PC-9 (cell line): ENCODE measurements around the gene MGAT5.

Experiments used
- EZH2 ChIP-seq: fragments of 200-600 bp; sonication (generic); IDR thresholded peaks from 2 replicates; pipeline ENCODE4 v1.8.0; 2017; ENCODE audit warnings: antibody characterized with exemption, low read depth
- TF ChIP-seq, protein P1 (sequence below): fragments of 200-600 bp; sonication (generic); conservative IDR thresholded peaks from 2 replicates; pipeline ENCODE4 v1.6.1; 2017; ENCODE audit warnings: mixed run types, antibody characterized with exemption, mild to moderate bottlenecking, moderate library complexity

DNA sequence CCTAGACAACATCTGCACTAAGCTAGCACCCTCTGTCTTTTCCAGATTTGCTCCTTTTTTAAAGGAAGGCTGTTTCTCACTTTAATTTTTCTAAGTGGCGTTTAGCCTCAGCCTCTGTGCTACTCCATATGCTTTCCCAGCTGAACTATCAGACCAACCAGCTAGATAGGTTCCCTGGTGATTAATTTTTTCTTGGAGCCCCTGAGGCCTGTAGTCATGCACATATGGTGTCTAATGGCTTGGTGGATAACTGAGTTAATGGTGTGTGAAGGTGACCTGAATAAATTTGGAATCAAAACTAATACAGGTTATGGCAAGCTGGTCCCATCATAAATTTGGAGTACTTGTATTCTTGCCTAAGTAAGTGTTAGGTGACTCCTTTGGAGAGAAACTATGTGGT is 135.5 kb downstream of the MGAT5 start:
- TF ChIP-seq, protein P1, sequence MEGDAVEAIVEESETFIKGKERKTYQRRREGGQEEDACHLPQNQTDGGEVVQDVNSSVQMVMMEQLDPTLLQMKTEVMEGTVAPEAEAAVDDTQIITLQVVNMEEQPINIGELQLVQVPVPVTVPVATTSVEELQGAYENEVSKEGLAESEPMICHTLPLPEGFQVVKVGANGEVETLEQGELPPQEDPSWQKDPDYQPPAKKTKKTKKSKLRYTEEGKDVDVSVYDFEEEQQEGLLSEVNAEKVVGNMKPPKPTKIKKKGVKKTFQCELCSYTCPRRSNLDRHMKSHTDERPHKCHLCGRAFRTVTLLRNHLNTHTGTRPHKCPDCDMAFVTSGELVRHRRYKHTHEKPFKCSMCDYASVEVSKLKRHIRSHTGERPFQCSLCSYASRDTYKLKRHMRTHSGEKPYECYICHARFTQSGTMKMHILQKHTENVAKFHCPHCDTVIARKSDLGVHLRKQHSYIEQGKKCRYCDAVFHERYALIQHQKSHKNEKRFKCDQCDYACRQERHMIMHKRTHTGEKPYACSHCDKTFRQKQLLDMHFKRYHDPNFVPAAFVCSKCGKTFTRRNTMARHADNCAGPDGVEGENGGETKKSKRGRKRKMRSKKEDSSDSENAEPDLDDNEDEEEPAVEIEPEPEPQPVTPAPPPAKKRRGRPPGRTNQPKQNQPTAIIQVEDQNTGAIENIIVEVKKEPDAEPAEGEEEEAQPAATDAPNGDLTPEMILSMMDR: no peak
- no peak for TF ChIP-seq EZH2
